Measurements from ENCODE around the gene PATL2. TPM values are rescaled to one million over a fixed set of nuclear protein-coding genes. Genes with fewer than 3 reads are reported as not detected.
A peak's percentile ranks its signal among the peaks of the same experiment; 100 is the strongest.
"Not testable (repeated sequence)": the region's sequence is repeated elsewhere in the genome, so short reads cannot be mapped to it uniquely, and the experiment has no call there.

PATL2 gene
- total RNA-seq (1 to 10 TPM; 2.4 to 3.0 TPM), polyA plus RNA-seq (1 to 10 TPM; 4.4 to 4.8 TPM)
- long read RNA-seq, donor 1, partial matches to known transcripts, result 374 of 1,783 reads
- long read RNA-seq, donor 1, other reads (novel, unspliced or antisense), result 1,409 of 1,783 reads
- long read RNA-seq, donor 2, partial matches to known transcripts, result 0 of 1 reads
- long read RNA-seq, donor 2, other reads (novel, unspliced or antisense), result 0 of 1 reads
- long read RNA-seq, donor 3, partial matches to known transcripts, result 1,089 of 1,165 reads
- long read RNA-seq, donor 3, other reads (novel, unspliced or antisense), result 76 of 1,165 reads
- long read RNA-seq, donor 4, partial matches to known transcripts, result 972 of 1,484 reads
- long read RNA-seq, donor 4, other reads (novel, unspliced or antisense), result 512 of 1,484 reads
- long read RNA-seq, donor 5, partial matches to known transcripts, result 1,716 of 1,835 reads
- long read RNA-seq, donor 5, other reads (novel, unspliced or antisense), result 119 of 1,835 reads

- peaks cover 0 to 20% (median 8%) of the 10 kb centered on the region in 5 donors for H3K4me1 ChIP-seq (ENCODE audit: control insufficient read depth in 5 of 5, insufficient read depth in 5 of 5, low read length in 5 of 5)
- ATAC-seq (ENCODE audit: insufficient read depth, low FRiP score) (peak; percentile 93), DNase-seq (peak; percentile 99)
- TF ChIP-seq CTCF (IDR thresholded peaks at IDR 0.05; ENCODE audit: control extremely low read depth, extremely low read depth), result no peak
- H3K9ac ChIP-seq (ENCODE audit: insufficient read depth in 1 of 2, low read length in 2 of 2), result peak within 1 kb of the TSS; percentile 92 to 99
- peaks cover 6 to 12% (median 9%) of the 10 kb centered on the region in 4 donors for H3K36me3 ChIP-seq (ENCODE audit: control insufficient read depth in 4 of 4, insufficient read depth in 4 of 4, low read length in 4 of 4)
- H3K27ac ChIP-seq (ENCODE audit: low read depth in 1 of 2, low read length in 1 of 2), result peak within 1 kb of the TSS; percentile 90 to 99
- H3K27me3 ChIP-seq (ENCODE audit: control insufficient read depth in 3 of 3, insufficient read depth in 3 of 3, low read length in 2 of 3), result no peaks in the 10 kb centered on the region
- peak within 1 kb of the TSS; percentile 80 for H3K4me3 ChIP-seq
- 0 to 1% methylated on average over 37 of the region's 37 CpGs for WGBS, 2 donors
- H3K9me3 ChIP-seq (ENCODE audit: control insufficient read depth in 4 of 4, insufficient read depth in 3 of 4, low read length in 3 of 4), result no peaks in the 10 kb centered on the region
Observed at GRCh38 chr15:44711096-44711742, at the start of gene PATL2, which contains the start of gene B2M. Gene PATL2 (minus strand): TSS chr15:44711323. CDS start chr15:44676490, 34,833 bp downstream. Gene B2M (plus strand): TSS chr15:44711517. CDS start chr15:44711547, 30 bp downstream.

GRCh38 chr15:44753345-44753744 lies 42.2 kb upstream of the PATL2 start:
- DNase-seq, result no peak
- Histone ChIP-seq H3K9me3 (ENCODE audit: control insufficient read depth in 4 of 4, insufficient read depth in 3 of 4, low read length in 3 of 4) (peaks cover 0 to 5% (median 0%) of the 10 kb centered on the region in 4 donors), H3K9ac (ENCODE audit: insufficient read depth in 1 of 2, low read length in 2 of 2) (no peak overlapping the region), H3K4me1 (ENCODE audit: control insufficient read depth in 5 of 5, insufficient read depth in 5 of 5, low read length in 5 of 5) (no peaks in the 10 kb centered on the region), H3K36me3 (ENCODE audit: control insufficient read depth in 4 of 4, insufficient read depth in 4 of 4, low read length in 4 of 4) (no peaks in the 10 kb centered on the region), H3K27ac (ENCODE audit: low read depth in 1 of 2, low read length in 1 of 2) (no peak overlapping the region), H3K4me3 (no peak overlapping the region), H3K27me3 (ENCODE audit: control insufficient read depth in 3 of 3, insufficient read depth in 3 of 3, low read length in 2 of 3) (no peaks in the 10 kb centered on the region)
- ATAC-seq (ENCODE audit: insufficient read depth, low FRiP score), result no peak
- TF ChIP-seq CTCF (IDR thresholded peaks at IDR 0.05; ENCODE audit: control extremely low read depth, extremely low read depth), result no peak
- whole genome bisulfite sequencing, 2 donors, result 97 to 100% methylated on average over 1 of the region's 1 CpG

- not testable (repeated sequence) for H3K4me1 ChIP-seq (ENCODE audit: control insufficient read depth in 5 of 5, insufficient read depth in 5 of 5, low read length in 5 of 5); H3K4me3 ChIP-seq; DNase-seq; H3K9ac ChIP-seq (ENCODE audit: insufficient read depth in 1 of 2, low read length in 2 of 2); H3K9me3 ChIP-seq (ENCODE audit: control insufficient read depth in 4 of 4, insufficient read depth in 3 of 4, low read length in 3 of 4); H3K27me3 ChIP-seq (ENCODE audit: control insufficient read depth in 3 of 3, insufficient read depth in 3 of 3, low read length in 2 of 3); H3K36me3 ChIP-seq (ENCODE audit: control insufficient read depth in 4 of 4, insufficient read depth in 4 of 4, low read length in 4 of 4); ATAC-seq (ENCODE audit: insufficient read depth, low FRiP score); H3K27ac ChIP-seq (ENCODE audit: low read depth in 1 of 2, low read length in 1 of 2)
- 99 to 100% methylated on average over 1 to 2 of the region's 2 CpGs for WGBS, 2 donors
Observed at GRCh38 chr15:44743454-44743853, 32.3 kb upstream of the PATL2 start.

DNA sequence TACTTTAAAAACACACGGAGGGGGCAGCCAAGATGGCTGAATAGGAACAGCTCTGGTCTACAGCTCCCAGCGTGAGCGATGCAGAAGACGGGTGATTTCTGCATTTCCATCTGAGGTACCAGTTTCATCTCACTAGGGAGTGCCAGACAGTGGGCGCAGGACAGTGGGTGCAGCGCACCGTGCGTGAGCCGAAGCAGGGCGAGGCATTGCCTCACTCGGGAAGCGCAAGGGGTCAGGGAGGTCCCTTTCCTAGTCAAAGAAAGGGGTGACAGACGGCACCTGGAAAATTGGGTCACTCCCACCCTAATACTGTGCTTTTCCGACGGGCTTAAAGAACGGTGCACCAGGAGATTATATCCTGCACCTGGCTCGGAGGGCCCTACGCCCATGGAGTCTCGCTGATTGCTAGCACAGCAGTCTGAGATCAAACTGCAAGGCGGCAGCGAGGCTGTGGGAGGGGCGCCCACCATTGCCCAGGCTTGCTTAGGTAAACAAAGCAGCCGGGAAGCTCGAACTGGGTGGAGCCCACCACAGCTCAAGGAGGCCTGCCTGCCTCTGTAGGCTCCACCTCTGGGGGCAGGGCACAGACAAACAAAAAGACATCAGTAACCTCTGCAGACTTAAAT lies 28.2 kb upstream of the PATL2 start:
- not testable (repeated sequence) for H3K4me1 ChIP-seq (ENCODE audit: control insufficient read depth in 5 of 5, insufficient read depth in 5 of 5, low read length in 5 of 5); H3K27ac ChIP-seq (ENCODE audit: low read depth in 1 of 2, low read length in 1 of 2); H3K9me3 ChIP-seq (ENCODE audit: control insufficient read depth in 4 of 4, insufficient read depth in 3 of 4, low read length in 3 of 4); H3K36me3 ChIP-seq (ENCODE audit: control insufficient read depth in 4 of 4, insufficient read depth in 4 of 4, low read length in 4 of 4); H3K27me3 ChIP-seq (ENCODE audit: control insufficient read depth in 3 of 3, insufficient read depth in 3 of 3, low read length in 2 of 3); H3K4me3 ChIP-seq; ATAC-seq (ENCODE audit: insufficient read depth, low FRiP score); DNase-seq; H3K9ac ChIP-seq (ENCODE audit: insufficient read depth in 1 of 2, low read length in 2 of 2)
- WGBS, 2 donors, result 79 to 87% methylated on average over 12 to 22 of the region's 24 CpGs

Data from lung (tissue), 16 donors.